ENCODE measurements around the gene MAN2B2.
A peak's percentile ranks its signal among the peaks of the same experiment; 100 is the strongest.

The MAN2B2 gene

GRCh38 chr4:6580353-6580752 is 5.4 kb downstream of the MAN2B2 start:
- Histone ChIP-seq H3K9me3 (replicated peaks in 1 of 2; ENCODE audit: control insufficient read depth in 2 of 2, insufficient read depth in 1 of 2, low read depth in 1 of 2, low read length in 2 of 2) (peaks cover 5% of the 10 kb centered on the region in 2 donors), H3K9ac (ENCODE audit: low read depth, low read length, poor library complexity) (no peak overlapping the region), H4K8ac (ENCODE audit: low read depth, low read length) (no peak overlapping the region), H2AK5ac (ENCODE audit: low read depth, low read length) (no peak overlapping the region), H3K27me3 (ENCODE audit: control insufficient read depth in 3 of 3, insufficient read depth in 3 of 3, low read depth in 1 of 3, low read length in 3 of 3) (no peaks in the 10 kb centered on the region), H2AFZ (ENCODE audit: low read length) (no peak overlapping the region), H3K4ac (ENCODE audit: low read length) (no peak overlapping the region), H3K4me2 (ENCODE audit: insufficient read depth, low read length, poor library complexity, severe bottlenecking) (no peak overlapping the region), H4K91ac (ENCODE audit: low read depth, low read length, poor library complexity) (no peak overlapping the region), H3K23ac (ENCODE audit: low read depth, low read length, poor library complexity) (no peak overlapping the region), H3K14ac (ENCODE audit: low read length) (peak overlapping the region; percentile 6), H2BK15ac (ENCODE audit: low read length) (no peak overlapping the region), H2BK12ac (ENCODE audit: low read length) (no peak overlapping the region), H3K18ac (ENCODE audit: low read length) (no peak overlapping the region), H3K79me1 (ENCODE audit: low read depth, low read length) (peaks cover under 1% of the 10 kb centered on the region), H3K4me1 (ENCODE audit: control insufficient read depth in 2 of 2, insufficient read depth in 1 of 2, low read depth in 1 of 2, low read length in 2 of 2) (peaks cover 4 to 7% of the 10 kb centered on the region in 2 donors), H3K36me3 (replicated peaks in 1 of 2; ENCODE audit: control insufficient read depth in 2 of 2, insufficient read depth in 2 of 2, low read length in 2 of 2) (peaks cover 4 to 27% of the 10 kb centered on the region in 2 donors), H2BK5ac (ENCODE audit: low read length) (no peak overlapping the region), H2BK120ac (ENCODE audit: low read depth, low read length) (no peak overlapping the region), H3K27ac (replicated peaks; ENCODE audit: low read length) (no peak overlapping the region), H3K4me3 (ENCODE audit: low read length in 2 of 2) (no peak overlapping the region)
- no CpG with 5 or more reads among the region's 6 CpGs for WGBS, 2 donors (ENCODE audit: extremely low coverage in 2 of 2, insufficient read length in 2 of 2, insufficient replicate concordance in 1 of 2)
- no peak for DNase-seq (ENCODE audit: low spot score)

- no peak for DNase-seq (ENCODE audit: low spot score)
- no peak overlapping the region for H3K4me3 ChIP-seq (ENCODE audit: low read length in 2 of 2)
- no peaks in the 10 kb centered on the region for H3K27me3 ChIP-seq (ENCODE audit: control insufficient read depth in 3 of 3, insufficient read depth in 3 of 3, low read depth in 1 of 3, low read length in 3 of 3)
- no peak overlapping the region for H3K4me2 ChIP-seq (ENCODE audit: insufficient read depth, low read length, poor library complexity, severe bottlenecking)
- H3K27ac ChIP-seq (replicated peaks; ENCODE audit: low read length): no peak overlapping the region
- no peak overlapping the region for H4K91ac ChIP-seq (ENCODE audit: low read depth, low read length, poor library complexity)
- H3K9me3 ChIP-seq (replicated peaks in 1 of 2; ENCODE audit: control insufficient read depth in 2 of 2, insufficient read depth in 1 of 2, low read depth in 1 of 2, low read length in 2 of 2): peaks cover 5% of the 10 kb centered on the region in 2 donors
- H2AFZ ChIP-seq (ENCODE audit: low read length): no peak overlapping the region
- H3K36me3 ChIP-seq (replicated peaks in 1 of 2; ENCODE audit: control insufficient read depth in 2 of 2, insufficient read depth in 2 of 2, low read length in 2 of 2): peaks cover 4 to 27% of the 10 kb centered on the region in 2 donors
- H3K23ac ChIP-seq (ENCODE audit: low read depth, low read length, poor library complexity): no peak overlapping the region
- H3K79me1 ChIP-seq (ENCODE audit: low read depth, low read length): no peaks in the 10 kb centered on the region
- H2AK5ac ChIP-seq (ENCODE audit: low read depth, low read length): no peak overlapping the region
- H4K8ac ChIP-seq (ENCODE audit: low read depth, low read length): no peak overlapping the region
- H3K9ac ChIP-seq (ENCODE audit: low read depth, low read length, poor library complexity): no peak overlapping the region
- H2BK15ac ChIP-seq (ENCODE audit: low read length): no peak overlapping the region
- no peak overlapping the region for H2BK12ac ChIP-seq (ENCODE audit: low read length)
- no peak overlapping the region for H2BK5ac ChIP-seq (ENCODE audit: low read length)
- no peaks in the 10 kb centered on the region for H3K4me1 ChIP-seq (ENCODE audit: control insufficient read depth in 2 of 2, insufficient read depth in 1 of 2, low read depth in 1 of 2, low read length in 2 of 2)
- WGBS, 2 donors (ENCODE audit: extremely low coverage in 2 of 2, insufficient read length in 2 of 2, insufficient replicate concordance in 1 of 2): no CpG with 5 or more reads among the region's 11 CpGs
- H3K4ac ChIP-seq (ENCODE audit: low read length): no peak overlapping the region
- no peak overlapping the region for H2BK120ac ChIP-seq (ENCODE audit: low read depth, low read length)
- H3K18ac ChIP-seq (ENCODE audit: low read length): no peak overlapping the region
- no peak overlapping the region for H3K14ac ChIP-seq (ENCODE audit: low read length)
These were observed 6.7 kb downstream of the MAN2B2 start for GRCh38 chr4:6581566-6582121.

- Histone ChIP-seq H3K27me3 (ENCODE audit: control insufficient read depth in 3 of 3, insufficient read depth in 3 of 3, low read depth in 1 of 3, low read length in 3 of 3) (no peaks in the 10 kb centered on the region), H3K79me1 (ENCODE audit: low read depth, low read length) (no peaks in the 10 kb centered on the region), H2AK5ac (ENCODE audit: low read depth, low read length) (no peak overlapping the region), H3K9me3 (replicated peaks in 1 of 2; ENCODE audit: control insufficient read depth in 2 of 2, insufficient read depth in 1 of 2, low read depth in 1 of 2, low read length in 2 of 2) (peaks cover 5% of the 10 kb centered on the region in 2 donors), H3K27ac (replicated peaks; ENCODE audit: low read length) (no peak overlapping the region), H2BK15ac (ENCODE audit: low read length) (no peak overlapping the region), H4K91ac (ENCODE audit: low read depth, low read length, poor library complexity) (no peak overlapping the region), H3K36me3 (replicated peaks in 1 of 2; ENCODE audit: control insufficient read depth in 2 of 2, insufficient read depth in 2 of 2, low read length in 2 of 2) (peaks cover 4 to 24% of the 10 kb centered on the region in 2 donors), H2BK12ac (ENCODE audit: low read length) (no peak overlapping the region), H3K9ac (ENCODE audit: low read depth, low read length, poor library complexity) (no peak overlapping the region), H2BK120ac (ENCODE audit: low read depth, low read length) (no peak overlapping the region), H3K4me2 (ENCODE audit: insufficient read depth, low read length, poor library complexity, severe bottlenecking) (no peak overlapping the region), H3K14ac (ENCODE audit: low read length) (no peak overlapping the region), H3K18ac (ENCODE audit: low read length) (peak overlapping the region; percentile 42), H3K4me1 (ENCODE audit: control insufficient read depth in 2 of 2, insufficient read depth in 1 of 2, low read depth in 1 of 2, low read length in 2 of 2) (no peaks in the 10 kb centered on the region), H3K4ac (ENCODE audit: low read length) (no peak overlapping the region), H2BK5ac (ENCODE audit: low read length) (no peak overlapping the region), H2AFZ (ENCODE audit: low read length) (peak overlapping the region; percentile 46), H3K23ac (ENCODE audit: low read depth, low read length, poor library complexity) (no peak overlapping the region), H3K4me3 (ENCODE audit: low read length in 2 of 2) (peak overlapping the region in 1 of 2 donors; percentile 28), H4K8ac (ENCODE audit: low read depth, low read length) (peak overlapping the region; percentile 3)
- WGBS, 2 donors (ENCODE audit: extremely low coverage in 2 of 2, insufficient read length in 2 of 2, insufficient replicate concordance in 1 of 2): no CpG with 5 or more reads among the region's 4 CpGs
- no peak for DNase-seq (ENCODE audit: low spot score)
These were observed 8.0 kb downstream of the MAN2B2 start for GRCh38 chr4:6582889-6583490.

- H2AK5ac ChIP-seq (ENCODE audit: low read depth, low read length): no peak overlapping the region
- no peak overlapping the region for H3K23ac ChIP-seq (ENCODE audit: low read depth, low read length, poor library complexity)
- no peak overlapping the region for H2BK12ac ChIP-seq (ENCODE audit: low read length)
- no peak overlapping the region for H3K4ac ChIP-seq (ENCODE audit: low read length)
- H3K14ac ChIP-seq (ENCODE audit: low read length): no peak overlapping the region
- peaks cover 5% of the 10 kb centered on the region in 2 donors for H3K9me3 ChIP-seq (replicated peaks in 1 of 2; ENCODE audit: control insufficient read depth in 2 of 2, insufficient read depth in 1 of 2, low read depth in 1 of 2, low read length in 2 of 2)
- no peaks in the 10 kb centered on the region for H3K27me3 ChIP-seq (ENCODE audit: control insufficient read depth in 3 of 3, insufficient read depth in 3 of 3, low read depth in 1 of 3, low read length in 3 of 3)
- no peak overlapping the region for H3K18ac ChIP-seq (ENCODE audit: low read length)
- no peak overlapping the region for H3K9ac ChIP-seq (ENCODE audit: low read depth, low read length, poor library complexity)
- no peaks in the 10 kb centered on the region for H3K4me1 ChIP-seq (ENCODE audit: control insufficient read depth in 2 of 2, insufficient read depth in 1 of 2, low read depth in 1 of 2, low read length in 2 of 2)
- H3K4me3 ChIP-seq (ENCODE audit: low read length in 2 of 2): peak overlapping the region in 1 of 2 donors; percentile 22
- no peak overlapping the region for H2BK15ac ChIP-seq (ENCODE audit: low read length)
- no peak for DNase-seq (ENCODE audit: low spot score)
- H4K8ac ChIP-seq (ENCODE audit: low read depth, low read length): no peak overlapping the region
- no peak overlapping the region for H2AFZ ChIP-seq (ENCODE audit: low read length)
- no peaks in the 10 kb centered on the region for H3K79me1 ChIP-seq (ENCODE audit: low read depth, low read length)
- no peak overlapping the region for H3K27ac ChIP-seq (replicated peaks; ENCODE audit: low read length)
- no CpG with 5 or more reads among the region's 7 CpGs for WGBS, 2 donors (ENCODE audit: extremely low coverage in 2 of 2, insufficient read length in 2 of 2, insufficient replicate concordance in 1 of 2)
- H2BK120ac ChIP-seq (ENCODE audit: low read depth, low read length): no peak overlapping the region
- H3K36me3 ChIP-seq (replicated peaks in 1 of 2; ENCODE audit: control insufficient read depth in 2 of 2, insufficient read depth in 2 of 2, low read length in 2 of 2): peaks cover 0 to 8% of the 10 kb centered on the region in 2 donors
- no peak overlapping the region for H4K91ac ChIP-seq (ENCODE audit: low read depth, low read length, poor library complexity)
- H2BK5ac ChIP-seq (ENCODE audit: low read length): no peak overlapping the region
- no peak overlapping the region for H3K4me2 ChIP-seq (ENCODE audit: insufficient read depth, low read length, poor library complexity, severe bottlenecking)
These were observed 9.9 kb downstream of the MAN2B2 start for GRCh38 chr4:6584865-6585264.
